GM12873 (cell line): ENCODE results near the gene IQCE.

Source experiments
- CTCF ChIP-seq: IDR thresholded peaks from 2 replicates; pipeline ENCODE4 v1.5.1; 2012; ENCODE audit warnings: low read depth, mild to moderate bottlenecking, moderate library complexity, low read length, control low read depth; ENCODE audit not compliant: insufficient read depth; ENCODE audit errors: missing control alignments

The IQCE gene

GRCh38 chr7:2558629-2559282, at the start of gene IQCE:
IQCE (plus strand) TSS chr7:2558979; CDS start chr7:2559182, 203 bp downstream.
- no peak for TF ChIP-seq CTCF

- no peak for TF ChIP-seq CTCF
These were observed 49.4 kb upstream of the IQCE start for GRCh38 chr7:2509298-2509906.

- no peak for TF ChIP-seq CTCF
These were observed 48.5 kb upstream of the IQCE start for GRCh38 chr7:2510130-2510776.

DNA sequence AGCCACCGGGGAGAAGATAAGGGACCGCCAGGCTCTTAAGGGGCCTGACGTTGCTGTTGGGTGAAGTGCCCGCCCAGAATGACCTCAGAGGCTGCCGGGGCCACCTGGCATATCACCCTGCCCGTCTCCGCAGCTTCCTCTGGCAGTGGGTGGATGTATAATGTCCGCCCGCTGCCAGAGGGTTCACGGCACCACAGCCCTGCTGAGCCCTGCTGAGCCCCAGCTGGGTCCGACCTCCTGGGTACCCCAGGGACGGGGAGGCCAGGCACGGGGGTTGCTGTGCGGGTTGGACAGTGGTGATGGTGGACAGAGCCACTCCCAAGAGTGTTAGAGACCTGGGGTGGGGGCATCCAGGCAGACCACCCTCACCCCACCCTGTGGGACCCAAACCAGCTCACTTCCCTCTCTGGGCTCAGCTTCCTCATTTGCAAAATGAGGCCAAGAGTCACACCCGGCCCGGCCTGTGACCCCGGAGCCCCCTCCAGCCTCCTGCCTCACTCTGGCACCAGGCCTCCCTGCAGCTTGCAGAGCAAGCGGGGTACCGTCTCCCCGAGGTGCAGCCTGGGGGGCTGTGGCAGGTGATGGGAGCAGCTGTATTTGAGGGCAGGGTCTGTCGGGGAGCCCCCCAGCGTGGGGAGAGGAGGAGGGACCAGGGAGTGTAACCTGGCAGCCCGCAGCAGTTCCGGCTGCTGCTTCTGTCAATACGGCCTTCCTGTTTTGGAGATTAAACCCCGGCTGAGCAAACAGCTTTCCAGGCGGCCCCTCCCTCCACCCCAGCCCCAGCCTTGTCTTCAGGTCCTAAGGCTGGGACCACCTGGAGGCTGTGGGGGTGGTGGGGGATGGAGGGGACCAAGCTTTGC, 47.6 kb upstream of the IQCE start:
- no peak for TF ChIP-seq CTCF

DNA sequence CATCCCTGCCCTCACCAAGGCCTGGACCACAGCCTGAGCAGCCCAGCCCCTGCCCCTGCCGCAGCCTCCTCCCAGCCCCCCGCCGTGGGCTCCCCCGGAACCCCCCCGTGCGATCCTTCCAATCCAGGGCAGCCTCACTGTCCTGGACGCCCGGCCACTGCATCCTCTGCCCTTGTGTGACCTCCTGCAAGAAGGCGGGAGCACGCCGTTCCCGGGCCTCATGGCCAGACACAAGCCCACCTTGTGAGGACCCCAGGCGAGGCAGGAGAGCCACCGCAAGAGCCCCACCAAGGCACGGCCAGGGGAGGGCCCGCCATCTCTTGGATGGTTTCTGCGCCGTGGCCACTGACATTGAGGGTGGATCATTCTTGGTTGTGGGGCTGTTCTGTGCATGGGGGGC, 47.0 kb upstream of the IQCE start:
- TF ChIP-seq CTCF = no peak

- TF ChIP-seq CTCF = no peak
These were observed 46.6 kb upstream of the IQCE start for GRCh38 chr7:2512179-2512661.
